Neural cell (in vitro differentiated cells): ENCODE results near the gene PLA2G12B. TPM values are rescaled to one million over a fixed set of nuclear protein-coding genes. Genes with fewer than 3 reads are reported as not detected.

ENCODE experiments used
- H2AFZ ChIP-seq: fragments of 200-600, 300-800 bp; sonication (generic), shearing (Covaris generic); 2 replicates; pipeline ENCODE4 v1.6.0; 2014; ENCODE audit warnings: low read depth, mild to moderate bottlenecking, antibody characterized with exemption, low read length, moderate library complexity
- H3F3A ChIP-seq: fragments of 200-600 bp; shearing (Covaris generic); 2 replicates; pipeline ENCODE4 v1.6.1; 2016; ENCODE audit warnings: mild to moderate bottlenecking, moderate library complexity, mixed read lengths, antibody characterized with exemption, low read length; ENCODE audit not compliant: insufficient read depth, poor library complexity, severe bottlenecking
- H3K27ac ChIP-seq: fragments of 200-600, 300-800 bp; sonication (generic), shearing (Covaris generic); 2 replicates; pipeline ENCODE4 v1.5.1; 2014; ENCODE audit warnings: mild to moderate bottlenecking, low read length, moderate library complexity
- H3K27me3 ChIP-seq: fragments of 300-800, 200-600 bp; sonication (generic), shearing (Covaris generic); 2 replicates; pipeline ENCODE4 v1.6.0; 2014; ENCODE audit warnings: mild to moderate bottlenecking, low read depth, low read length, moderate library complexity; ENCODE audit not compliant: insufficient read depth
- H3K36me3 ChIP-seq: fragments of 300-800, 200-600 bp; sonication (generic), shearing (Covaris generic); 2 replicates; pipeline ENCODE4 v1.5.1; 2014; ENCODE audit warnings: mild to moderate bottlenecking, antibody characterized with exemption, low read length, moderate library complexity; ENCODE audit not compliant: insufficient read depth
- H3K4me2 ChIP-seq: fragments of 300-800, 200-600 bp; sonication (generic), shearing (Covaris generic); 2 replicates; pipeline ENCODE4 v1.6.0; 2014; ENCODE audit warnings: mild to moderate bottlenecking, low read length
- H3K4me3 ChIP-seq: fragments of 300-800, 200-600 bp; sonication (generic), shearing (Covaris generic); 2 replicates; pipeline ENCODE4 v1.5.1; 2014; ENCODE audit warnings: mild to moderate bottlenecking, low read length, moderate library complexity
- H3K79me2 ChIP-seq: fragments of 200-600 bp; shearing (Covaris generic); replicated peaks from 2 replicates; pipeline ENCODE4 v1.6.0; 2014; ENCODE audit warnings: mild to moderate bottlenecking, low read length, moderate library complexity; ENCODE audit not compliant: insufficient read depth
- H3K9ac ChIP-seq: fragments of 300-800, 200-600 bp; sonication (generic), shearing (Covaris generic); 2 replicates; pipeline ENCODE4 v1.6.1; 2016; ENCODE audit warnings: mild to moderate bottlenecking, low read length, mixed read lengths
- H3K9me2 ChIP-seq: fragments of 200-600 bp; shearing (Covaris generic); 2 replicates; pipeline ENCODE4 v1.6.1; 2016; ENCODE audit warnings: mild to moderate bottlenecking, low read length, mixed read lengths; ENCODE audit not compliant: insufficient read depth
- H3K9me3 ChIP-seq: fragments of 200-600, 300-800 bp; sonication (generic), shearing (Covaris generic); 2 replicates; pipeline ENCODE4 v1.6.1; 2016; ENCODE audit warnings: mild to moderate bottlenecking, mixed run types, low read length, moderate library complexity, mixed read lengths
- H4K20me1 ChIP-seq: fragments of 200-600 bp; shearing (Covaris generic); 2 replicates; pipeline ENCODE4 v1.6.1; 2016; ENCODE audit warnings: mild to moderate bottlenecking, mixed run types; ENCODE audit not compliant: insufficient read depth
- EP300 ChIP-seq: fragments of 450-650 bp; conservative IDR thresholded peaks from 2 replicates; pipeline ENCODE4 v1.6.1; 2014; ENCODE audit warnings: antibody characterized with exemption, mild to moderate bottlenecking, moderate library complexity; ENCODE audit not compliant: poor library complexity, severe bottlenecking
- EZH2 ChIP-seq: fragments of 200-600, 300-800 bp; shearing (Covaris generic), sonication (generic); IDR thresholded peaks from 2 replicates; pipeline ENCODE4 v1.6.1; 2014; ENCODE audit warnings: antibody characterized with exemption, low read length, borderline replicate concordance, mild to moderate bottlenecking; ENCODE audit not compliant: insufficient read depth, poor library complexity, severe bottlenecking
- MXI1 ChIP-seq: fragments of 450-650 bp; conservative IDR thresholded peaks from 2 replicates; pipeline ENCODE4 v1.6.1; 2014; ENCODE audit warnings: antibody characterized with exemption, mild to moderate bottlenecking; ENCODE audit not compliant: poor library complexity, severe bottlenecking
- POLR2AphosphoS5 ChIP-seq: IDR thresholded peaks from 2 replicates; pipeline ENCODE4 v1.6.1; 2012
- RAD21 ChIP-seq: fragments of 450-650 bp; conservative IDR thresholded peaks from 2 replicates; pipeline ENCODE4 v1.6.1; 2014; ENCODE audit warnings: antibody characterized with exemption, mild to moderate bottlenecking, moderate library complexity
- SMC3 ChIP-seq: fragments of 450-650 bp; conservative IDR thresholded peaks from 2 replicates; pipeline ENCODE4 v1.6.1; 2014; ENCODE audit warnings: antibody characterized with exemption, mild to moderate bottlenecking, moderate library complexity; ENCODE audit not compliant: poor library complexity
- TAF1 ChIP-seq: IDR thresholded peaks from 2 replicates; pipeline ENCODE4 v1.6.1; 2012; ENCODE audit warnings: low read depth
- polyA plus RNA-seq: library from polyadenylated mRNA; depleted of rRNA; stranded (reverse); fragments of >200 nt; gene quantifications from 2 replicates; pipeline ENCODE4 v1.2.3, GENCODE V29; 2014
- TF ChIP-seq, protein P1 (sequence below): IDR thresholded peaks from 2 replicates; pipeline ENCODE4 v1.6.1; 2012; ENCODE audit warnings: borderline replicate concordance
- TF ChIP-seq, protein P2 (sequence below): fragments of 450-650 bp; IDR thresholded peaks from 2 replicates; pipeline ENCODE4 v1.5.1; 2014; ENCODE audit warnings: antibody characterized with exemption, mild to moderate bottlenecking, moderate library complexity; ENCODE audit not compliant: poor library complexity, severe bottlenecking

The PLA2G12B gene
- polyA plus RNA-seq, 1 donor from 2014 or later: not detected

DNA sequence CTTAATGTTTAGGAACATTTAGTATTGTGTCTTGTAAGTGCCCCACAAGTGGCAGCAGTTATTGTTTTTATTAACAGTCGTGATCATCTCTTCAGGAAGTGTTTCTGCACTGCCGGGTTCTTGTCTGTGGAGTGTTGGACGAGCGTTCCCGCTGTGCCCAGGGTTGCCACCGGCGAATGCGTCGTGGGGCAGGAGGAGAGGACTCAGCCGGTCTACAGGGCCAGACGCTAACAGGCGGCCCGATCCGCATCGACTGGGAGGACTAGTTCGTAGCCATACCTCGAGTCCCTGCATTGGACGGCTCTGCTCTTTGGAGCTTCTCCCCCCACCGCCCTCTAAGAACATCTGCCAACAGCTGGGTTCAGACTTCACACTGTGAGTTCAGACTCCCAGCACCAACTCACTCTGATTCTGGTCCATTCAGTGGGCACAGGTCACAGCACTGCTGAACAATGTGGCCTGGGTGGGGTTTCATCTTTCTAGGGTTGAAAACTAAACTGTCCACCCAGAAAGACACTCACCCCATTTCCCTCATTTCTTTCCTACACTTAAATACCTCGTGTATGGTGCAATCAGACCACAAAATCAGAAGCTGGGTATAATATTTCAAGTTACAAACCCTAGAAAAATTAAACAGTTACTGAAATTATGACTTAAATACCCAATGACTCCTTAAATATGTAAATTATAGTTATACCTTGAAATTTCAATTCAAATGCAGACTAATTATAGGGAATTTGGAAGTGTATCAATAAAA, 22.2 kb downstream of the PLA2G12B start:
- Histone ChIP-seq H4K20me1 (no peaks in the 10 kb centered on the region), H3K36me3 (no peaks in the 10 kb centered on the region), H3K4me3 (no peak overlapping the region), H2AFZ (no peak overlapping the region), H3K9me3 (no peaks in the 10 kb centered on the region), H3K4me2 (no peak overlapping the region), H3K9me2 (no peaks in the 10 kb centered on the region), H3K27me3 (no peaks in the 10 kb centered on the region), H3K9ac (no peak overlapping the region), H3K27ac (no peak overlapping the region), H3F3A (no peaks in the 10 kb centered on the region), H3K79me2 (no peaks in the 10 kb centered on the region)
- TF ChIP-seq EP300 (no peak), EZH2 (no peak), TAF1 (no peak), RAD21 (no peak), SMC3 (no peak), POLR2AphosphoS5 (no peak), MXI1 (no peak)
- TF ChIP-seq, protein P1, sequence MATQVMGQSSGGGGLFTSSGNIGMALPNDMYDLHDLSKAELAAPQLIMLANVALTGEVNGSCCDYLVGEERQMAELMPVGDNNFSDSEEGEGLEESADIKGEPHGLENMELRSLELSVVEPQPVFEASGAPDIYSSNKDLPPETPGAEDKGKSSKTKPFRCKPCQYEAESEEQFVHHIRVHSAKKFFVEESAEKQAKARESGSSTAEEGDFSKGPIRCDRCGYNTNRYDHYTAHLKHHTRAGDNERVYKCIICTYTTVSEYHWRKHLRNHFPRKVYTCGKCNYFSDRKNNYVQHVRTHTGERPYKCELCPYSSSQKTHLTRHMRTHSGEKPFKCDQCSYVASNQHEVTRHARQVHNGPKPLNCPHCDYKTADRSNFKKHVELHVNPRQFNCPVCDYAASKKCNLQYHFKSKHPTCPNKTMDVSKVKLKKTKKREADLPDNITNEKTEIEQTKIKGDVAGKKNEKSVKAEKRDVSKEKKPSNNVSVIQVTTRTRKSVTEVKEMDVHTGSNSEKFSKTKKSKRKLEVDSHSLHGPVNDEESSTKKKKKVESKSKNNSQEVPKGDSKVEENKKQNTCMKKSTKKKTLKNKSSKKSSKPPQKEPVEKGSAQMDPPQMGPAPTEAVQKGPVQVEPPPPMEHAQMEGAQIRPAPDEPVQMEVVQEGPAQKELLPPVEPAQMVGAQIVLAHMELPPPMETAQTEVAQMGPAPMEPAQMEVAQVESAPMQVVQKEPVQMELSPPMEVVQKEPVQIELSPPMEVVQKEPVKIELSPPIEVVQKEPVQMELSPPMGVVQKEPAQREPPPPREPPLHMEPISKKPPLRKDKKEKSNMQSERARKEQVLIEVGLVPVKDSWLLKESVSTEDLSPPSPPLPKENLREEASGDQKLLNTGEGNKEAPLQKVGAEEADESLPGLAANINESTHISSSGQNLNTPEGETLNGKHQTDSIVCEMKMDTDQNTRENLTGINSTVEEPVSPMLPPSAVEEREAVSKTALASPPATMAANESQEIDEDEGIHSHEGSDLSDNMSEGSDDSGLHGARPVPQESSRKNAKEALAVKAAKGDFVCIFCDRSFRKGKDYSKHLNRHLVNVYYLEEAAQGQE: no peak
- TF ChIP-seq, protein P2, sequence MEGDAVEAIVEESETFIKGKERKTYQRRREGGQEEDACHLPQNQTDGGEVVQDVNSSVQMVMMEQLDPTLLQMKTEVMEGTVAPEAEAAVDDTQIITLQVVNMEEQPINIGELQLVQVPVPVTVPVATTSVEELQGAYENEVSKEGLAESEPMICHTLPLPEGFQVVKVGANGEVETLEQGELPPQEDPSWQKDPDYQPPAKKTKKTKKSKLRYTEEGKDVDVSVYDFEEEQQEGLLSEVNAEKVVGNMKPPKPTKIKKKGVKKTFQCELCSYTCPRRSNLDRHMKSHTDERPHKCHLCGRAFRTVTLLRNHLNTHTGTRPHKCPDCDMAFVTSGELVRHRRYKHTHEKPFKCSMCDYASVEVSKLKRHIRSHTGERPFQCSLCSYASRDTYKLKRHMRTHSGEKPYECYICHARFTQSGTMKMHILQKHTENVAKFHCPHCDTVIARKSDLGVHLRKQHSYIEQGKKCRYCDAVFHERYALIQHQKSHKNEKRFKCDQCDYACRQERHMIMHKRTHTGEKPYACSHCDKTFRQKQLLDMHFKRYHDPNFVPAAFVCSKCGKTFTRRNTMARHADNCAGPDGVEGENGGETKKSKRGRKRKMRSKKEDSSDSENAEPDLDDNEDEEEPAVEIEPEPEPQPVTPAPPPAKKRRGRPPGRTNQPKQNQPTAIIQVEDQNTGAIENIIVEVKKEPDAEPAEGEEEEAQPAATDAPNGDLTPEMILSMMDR: no peak

DNA sequence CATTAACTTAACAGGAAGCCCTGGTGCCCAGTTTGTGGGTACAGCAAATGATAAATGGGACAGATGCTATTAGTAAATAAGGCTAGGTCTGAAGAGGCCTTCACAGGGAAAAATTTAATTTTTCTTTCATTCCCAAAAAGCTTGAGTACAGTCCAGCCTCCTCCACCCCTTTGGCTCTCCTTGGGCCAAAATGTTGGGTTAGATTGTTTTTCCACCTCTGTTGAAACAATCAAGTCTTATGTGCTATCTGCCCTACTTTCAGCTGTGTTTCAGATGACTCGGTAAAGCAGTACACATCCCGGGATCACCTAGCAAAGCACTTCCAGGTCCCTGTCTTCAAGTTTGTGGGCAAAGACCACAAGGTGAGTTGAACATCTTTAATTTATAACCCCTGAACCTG, 24.3 kb downstream of the PLA2G12B start:
- no peaks in the 10 kb centered on the region for H3K27me3 ChIP-seq
- no peak overlapping the region for H3K4me2 ChIP-seq
- no peaks in the 10 kb centered on the region for H3K79me2 ChIP-seq
- H4K20me1 ChIP-seq: no peaks in the 10 kb centered on the region
- no peak overlapping the region for H2AFZ ChIP-seq
- H3K9ac ChIP-seq: no peak overlapping the region
- no peak for TF ChIP-seq POLR2AphosphoS5
- TF ChIP-seq TAF1: no peak
- TF ChIP-seq EZH2: no peak
- TF ChIP-seq SMC3: no peak
- no peak for TF ChIP-seq RAD21
- H3K27ac ChIP-seq: no peak overlapping the region
- no peaks in the 10 kb centered on the region for H3F3A ChIP-seq
- no peaks in the 10 kb centered on the region for H3K9me2 ChIP-seq
- no peaks in the 10 kb centered on the region for H3K9me3 ChIP-seq
- H3K36me3 ChIP-seq: no peaks in the 10 kb centered on the region
- H3K4me3 ChIP-seq: no peak overlapping the region
